SK-N-SH treated with all-trans-retinoic acid at 6 μM for 48 hours (cell line): ENCODE measurements around the gene TTC28.

ENCODE experiments used
- ATAC-seq: fragments of 200-7000 bp; cut with Tn5 transposase; 3 replicates; pipeline ENCODE4 v1.9.1; 2020; ENCODE audit warnings: mild to moderate bottlenecking, moderate library complexity
- ARNTL ChIP-seq: fragments of 450-650 bp; formaldehyde crosslinking; IDR thresholded peaks from 2 replicates; pipeline ENCODE4 v1.5.0; 2020; ENCODE audit warnings: low read depth, mild to moderate bottlenecking, moderate library complexity, borderline replicate concordance
- CSDC2 ChIP-seq: fragments of 250-450 bp; sonication (Bioruptor Pico); IDR thresholded peaks from 2 replicates; pipeline ENCODE4 v1.5.0; 2020; ENCODE audit warnings: mild to moderate bottlenecking, moderate library complexity
- ESRRG ChIP-seq: fragments of 250-450 bp; sonication (Bioruptor Pico); IDR thresholded peaks from 2 replicates; pipeline ENCODE4 v1.6.1; 2021; ENCODE audit warnings: mild to moderate bottlenecking
- ISL1 ChIP-seq: fragments of 250-450 bp; sonication (Bioruptor Pico); IDR thresholded peaks from 2 replicates; pipeline ENCODE4 v2.1.2; 2022; ENCODE audit warnings: mild to moderate bottlenecking, moderate library complexity
- OSR1 ChIP-seq: fragments of 250-450 bp; sonication (Bioruptor Pico); IDR thresholded peaks from 2 replicates; pipeline ENCODE4 v1.8.0; 2022; ENCODE audit warnings: moderate library complexity, mild to moderate bottlenecking, inconsistent platforms
- PPARA ChIP-seq: fragments of 250-450 bp; sonication (Bioruptor Pico); IDR thresholded peaks from 2 replicates; pipeline ENCODE4 v1.5.0; 2020; ENCODE audit warnings: mild to moderate bottlenecking, borderline replicate concordance
- RARB ChIP-seq: fragments of 250-450 bp; sonication (Bioruptor Pico); IDR thresholded peaks from 2 replicates; pipeline ENCODE4 v1.8.0; 2021; ENCODE audit warnings: mild to moderate bottlenecking, moderate library complexity
- SNAI2 ChIP-seq: fragments of 250-450 bp; sonication (Bioruptor Pico); IDR thresholded peaks from 2 replicates; pipeline ENCODE4 v1.5.0; 2020; ENCODE audit warnings: mild to moderate bottlenecking, moderate library complexity
- TCF4 ChIP-seq: fragments of 250-450 bp; sonication (Bioruptor Pico); IDR thresholded peaks from 2 replicates; pipeline ENCODE4 v1.8.0; 2021; ENCODE audit warnings: mild to moderate bottlenecking, moderate library complexity, borderline replicate concordance
- TOX ChIP-seq: fragments of 250-450 bp; sonication (Bioruptor Pico); IDR thresholded peaks from 2 replicates; pipeline ENCODE4 v1.8.0; 2021; ENCODE audit warnings: mild to moderate bottlenecking, moderate library complexity, borderline replicate concordance
- ZC3H10 ChIP-seq: fragments of 250-450 bp; sonication (Bioruptor Pico); IDR thresholded peaks from 2 replicates; pipeline ENCODE4 v1.5.1; 2021; ENCODE audit warnings: mild to moderate bottlenecking, moderate library complexity
- ZFP3 ChIP-seq: fragments of 250-450 bp; sonication (Bioruptor Pico); IDR thresholded peaks from 2 replicates; pipeline ENCODE4 v1.5.0; 2020; ENCODE audit warnings: mild to moderate bottlenecking, moderate library complexity
- ZNF565 ChIP-seq: fragments of 450-650 bp; formaldehyde crosslinking; conservative IDR thresholded peaks from 2 replicates; pipeline ENCODE4 v1.5.0; 2020; ENCODE audit warnings: low read depth, mild to moderate bottlenecking, moderate library complexity
- ZNF70 ChIP-seq: fragments of 450-650 bp; formaldehyde crosslinking; IDR thresholded peaks from 2 replicates; pipeline ENCODE4 v1.5.0; 2020; ENCODE audit warnings: mild to moderate bottlenecking, moderate library complexity
- ZNF8 ChIP-seq: fragments of 450-650 bp; formaldehyde crosslinking; IDR thresholded peaks from 2 replicates; pipeline ENCODE4 v1.5.0; 2020; ENCODE audit warnings: mild to moderate bottlenecking, moderate library complexity
- TF ChIP-seq, protein P1 (sequence below): fragments of 250-450 bp; sonication (Bioruptor Pico); IDR thresholded peaks from 2 replicates; pipeline ENCODE4 v1.8.0; 2021; ENCODE audit warnings: low read depth, mild to moderate bottlenecking, moderate library complexity, borderline replicate concordance
- TF ChIP-seq, protein P2 (sequence below): fragments of 250-450 bp; sonication (Bioruptor Pico); IDR thresholded peaks from 2 replicates; pipeline ENCODE4 v1.5.0; 2020; ENCODE audit warnings: mild to moderate bottlenecking, moderate library complexity
- TF ChIP-seq, protein P3 (sequence below): fragments of 250-450 bp; sonication (Bioruptor Pico); IDR thresholded peaks from 2 replicates; pipeline ENCODE4 v1.5.1; 2020; ENCODE audit warnings: low read depth, mild to moderate bottlenecking, moderate library complexity
- TF ChIP-seq, protein P4 (sequence below): fragments of 250-450 bp; sonication (Bioruptor Pico); IDR thresholded peaks from 2 replicates; pipeline ENCODE4 v1.5.1; 2021; ENCODE audit warnings: mild to moderate bottlenecking, moderate library complexity

TTC28 gene

DNA sequence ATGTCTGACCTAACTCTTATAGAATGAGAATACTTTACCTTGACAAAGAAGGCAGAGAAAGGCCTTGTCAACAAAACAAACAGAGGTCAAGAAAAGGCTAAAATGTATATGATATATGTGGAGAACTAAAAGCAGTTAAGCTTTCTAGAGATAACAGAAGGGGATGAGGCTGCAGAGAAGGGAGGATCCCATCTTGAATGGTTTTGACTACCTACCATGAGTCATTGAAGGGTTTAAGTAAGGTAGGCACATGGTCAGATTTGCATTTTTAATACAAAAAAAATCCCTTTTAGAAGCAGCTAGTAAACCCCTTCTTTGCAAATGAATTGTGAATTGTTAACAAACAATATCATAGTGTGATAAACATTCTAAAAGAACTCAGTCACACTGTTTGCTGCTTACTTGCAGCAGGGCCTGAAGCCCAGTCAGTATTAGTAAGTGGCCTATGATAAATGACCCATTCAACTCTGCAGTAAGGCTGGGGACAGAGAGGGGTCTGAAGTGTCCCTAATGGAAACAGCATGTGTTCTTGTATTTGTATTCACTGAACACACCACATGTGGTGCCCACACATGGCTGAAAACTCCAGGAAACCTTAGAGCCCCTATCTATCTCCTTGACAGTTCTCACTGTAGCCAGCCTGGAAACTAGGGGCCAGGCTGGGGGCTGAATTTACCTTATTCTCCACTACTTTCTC, 431.8 kb downstream of the TTC28 start:
- ATAC-seq = peak; percentile 43; the same call in 2 of the 3 replicates
- TF ChIP-seq ZNF8 (CRISPR knock-in tag) (0 out of 2 replicates have a peak, but pooled peaks have one; percentile 25), ZC3H10 (CRISPR knock-in tag) (no peak), ISL1 (0 out of 2 replicates have a peak, but pooled peaks have one; percentile 7), ESRRG (CRISPR knock-in tag) (no peak), TCF4 (CRISPR knock-in tag) (peak; percentile 73; the same call in 1 of the 2 replicates)
- TF ChIP-seq, protein P1, sequence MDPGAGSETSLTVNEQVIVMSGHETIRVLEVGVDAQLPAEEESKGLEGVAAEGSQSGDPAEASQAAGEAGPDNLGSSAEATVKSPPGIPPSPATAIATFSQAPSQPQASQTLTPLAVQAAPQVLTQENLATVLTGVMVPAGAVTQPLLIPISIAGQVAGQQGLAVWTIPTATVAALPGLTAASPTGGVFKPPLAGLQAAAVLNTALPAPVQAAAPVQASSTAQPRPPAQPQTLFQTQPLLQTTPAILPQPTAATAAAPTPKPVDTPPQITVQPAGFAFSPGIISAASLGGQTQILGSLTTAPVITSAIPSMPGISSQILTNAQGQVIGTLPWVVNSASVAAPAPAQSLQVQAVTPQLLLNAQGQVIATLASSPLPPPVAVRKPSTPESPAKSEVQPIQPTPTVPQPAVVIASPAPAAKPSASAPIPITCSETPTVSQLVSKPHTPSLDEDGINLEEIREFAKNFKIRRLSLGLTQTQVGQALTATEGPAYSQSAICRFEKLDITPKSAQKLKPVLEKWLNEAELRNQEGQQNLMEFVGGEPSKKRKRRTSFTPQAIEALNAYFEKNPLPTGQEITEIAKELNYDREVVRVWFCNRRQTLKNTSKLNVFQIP (CRISPR knock-in tag) = no peak
- TF ChIP-seq, protein P2, sequence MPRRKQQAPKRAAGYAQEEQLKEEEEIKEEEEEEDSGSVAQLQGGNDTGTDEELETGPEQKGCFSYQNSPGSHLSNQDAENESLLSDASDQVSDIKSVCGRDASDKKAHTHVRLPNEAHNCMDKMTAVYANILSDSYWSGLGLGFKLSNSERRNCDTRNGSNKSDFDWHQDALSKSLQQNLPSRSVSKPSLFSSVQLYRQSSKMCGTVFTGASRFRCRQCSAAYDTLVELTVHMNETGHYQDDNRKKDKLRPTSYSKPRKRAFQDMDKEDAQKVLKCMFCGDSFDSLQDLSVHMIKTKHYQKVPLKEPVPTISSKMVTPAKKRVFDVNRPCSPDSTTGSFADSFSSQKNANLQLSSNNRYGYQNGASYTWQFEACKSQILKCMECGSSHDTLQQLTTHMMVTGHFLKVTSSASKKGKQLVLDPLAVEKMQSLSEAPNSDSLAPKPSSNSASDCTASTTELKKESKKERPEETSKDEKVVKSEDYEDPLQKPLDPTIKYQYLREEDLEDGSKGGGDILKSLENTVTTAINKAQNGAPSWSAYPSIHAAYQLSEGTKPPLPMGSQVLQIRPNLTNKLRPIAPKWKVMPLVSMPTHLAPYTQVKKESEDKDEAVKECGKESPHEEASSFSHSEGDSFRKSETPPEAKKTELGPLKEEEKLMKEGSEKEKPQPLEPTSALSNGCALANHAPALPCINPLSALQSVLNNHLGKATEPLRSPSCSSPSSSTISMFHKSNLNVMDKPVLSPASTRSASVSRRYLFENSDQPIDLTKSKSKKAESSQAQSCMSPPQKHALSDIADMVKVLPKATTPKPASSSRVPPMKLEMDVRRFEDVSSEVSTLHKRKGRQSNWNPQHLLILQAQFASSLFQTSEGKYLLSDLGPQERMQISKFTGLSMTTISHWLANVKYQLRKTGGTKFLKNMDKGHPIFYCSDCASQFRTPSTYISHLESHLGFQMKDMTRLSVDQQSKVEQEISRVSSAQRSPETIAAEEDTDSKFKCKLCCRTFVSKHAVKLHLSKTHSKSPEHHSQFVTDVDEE (CRISPR knock-in tag) = 0 out of 2 replicates have a peak, but pooled peaks have one; percentile 24

DNA sequence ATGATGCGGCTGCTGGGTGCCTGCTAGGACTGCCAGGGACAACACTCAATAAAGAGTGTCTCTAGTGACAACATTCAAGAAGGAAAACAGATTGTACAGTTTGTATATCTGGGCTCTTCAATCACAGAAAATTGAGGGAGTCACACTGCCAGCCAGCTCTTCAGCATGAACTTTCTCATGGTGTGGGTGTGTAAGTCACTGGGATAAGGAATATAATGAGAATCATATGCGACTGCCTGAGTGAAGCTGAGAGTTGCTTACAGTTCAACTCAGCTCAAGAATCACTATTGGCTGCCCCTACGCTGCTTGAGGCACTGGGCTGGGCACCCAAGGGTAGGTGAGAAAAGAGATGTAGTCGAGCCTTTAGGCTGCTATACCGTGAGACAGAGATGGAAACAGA, 432.5 kb downstream of the TTC28 start:
- TF ChIP-seq RARB = no peak
- TF ChIP-seq TCF4 (CRISPR knock-in tag) = peak; percentile 35; the same call in 1 of the 2 replicates
- TF ChIP-seq, protein P3, sequence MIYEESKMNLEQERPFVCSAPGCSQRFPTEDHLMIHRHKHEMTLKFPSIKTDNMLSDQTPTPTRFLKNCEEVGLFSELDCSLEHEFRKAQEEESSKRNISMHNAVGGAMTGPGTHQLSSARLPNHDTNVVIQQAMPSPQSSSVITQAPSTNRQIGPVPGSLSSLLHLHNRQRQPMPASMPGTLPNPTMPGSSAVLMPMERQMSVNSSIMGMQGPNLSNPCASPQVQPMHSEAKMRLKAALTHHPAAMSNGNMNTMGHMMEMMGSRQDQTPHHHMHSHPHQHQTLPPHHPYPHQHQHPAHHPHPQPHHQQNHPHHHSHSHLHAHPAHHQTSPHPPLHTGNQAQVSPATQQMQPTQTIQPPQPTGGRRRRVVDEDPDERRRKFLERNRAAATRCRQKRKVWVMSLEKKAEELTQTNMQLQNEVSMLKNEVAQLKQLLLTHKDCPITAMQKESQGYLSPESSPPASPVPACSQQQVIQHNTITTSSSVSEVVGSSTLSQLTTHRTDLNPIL (CRISPR knock-in tag) = no peak
- TF ChIP-seq CSDC2 (CRISPR knock-in tag) = no peak
- no peak for TF ChIP-seq OSR1
- TF ChIP-seq SNAI2 (CRISPR knock-in tag) = no peak
- TF ChIP-seq, protein P4, sequence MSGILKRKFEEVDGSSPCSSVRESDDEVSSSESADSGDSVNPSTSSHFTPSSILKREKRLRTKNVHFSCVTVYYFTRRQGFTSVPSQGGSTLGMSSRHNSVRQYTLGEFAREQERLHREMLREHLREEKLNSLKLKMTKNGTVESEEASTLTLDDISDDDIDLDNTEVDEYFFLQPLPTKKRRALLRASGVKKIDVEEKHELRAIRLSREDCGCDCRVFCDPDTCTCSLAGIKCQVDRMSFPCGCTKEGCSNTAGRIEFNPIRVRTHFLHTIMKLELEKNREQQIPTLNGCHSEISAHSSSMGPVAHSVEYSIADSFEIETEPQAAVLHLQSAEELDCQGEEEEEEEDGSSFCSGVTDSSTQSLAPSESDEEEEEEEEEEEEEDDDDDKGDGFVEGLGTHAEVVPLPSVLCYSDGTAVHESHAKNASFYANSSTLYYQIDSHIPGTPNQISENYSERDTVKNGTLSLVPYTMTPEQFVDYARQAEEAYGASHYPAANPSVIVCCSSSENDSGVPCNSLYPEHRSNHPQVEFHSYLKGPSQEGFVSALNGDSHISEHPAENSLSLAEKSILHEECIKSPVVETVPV (CRISPR knock-in tag) = no peak
- TF ChIP-seq ARNTL (CRISPR knock-in tag) = no peak
- TF ChIP-seq ZFP3 = no peak
- no peak for TF ChIP-seq PPARA (CRISPR knock-in tag)
- TF ChIP-seq ISL1 = 0 out of 2 replicates have a peak, but pooled peaks have one; percentile 33
- ATAC-seq = peak; percentile 75

DNA sequence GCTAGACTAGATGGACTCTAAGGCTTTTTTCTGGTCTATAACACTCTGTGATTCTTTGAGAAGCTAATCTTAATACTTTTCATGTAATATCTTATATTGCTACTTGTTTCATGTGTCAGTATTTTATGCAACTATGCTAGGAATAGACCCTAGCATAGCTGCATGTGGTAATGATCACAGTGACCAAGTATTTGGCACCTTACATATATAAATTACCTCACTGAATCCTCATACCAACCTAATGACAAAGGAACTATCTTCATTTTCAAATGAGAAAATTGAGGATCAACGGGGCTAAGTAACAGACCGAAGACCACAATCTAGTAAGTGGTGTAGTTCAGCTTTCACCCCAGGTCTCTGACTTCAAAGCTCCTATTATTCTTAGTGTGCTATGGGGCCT, 433.2 kb downstream of the TTC28 start:
- ATAC-seq = no peak; the same call in 2 of the 3 replicates
- TF ChIP-seq OSR1 (no peak), ZNF8 (CRISPR knock-in tag) (no peak), ZFP3 (no peak), ZNF565 (CRISPR knock-in tag) (no peak), TOX (CRISPR knock-in tag) (no peak), TCF4 (CRISPR knock-in tag) (no peak), ZNF70 (CRISPR knock-in tag) (no peak), ZC3H10 (CRISPR knock-in tag) (no peak)
- TF ChIP-seq, protein P4 (CRISPR knock-in tag) = no peak
- TF ChIP-seq, protein P1 (CRISPR knock-in tag) = no peak
